ENCODE data around the gene DNAJB4.
"Not testable (repeated sequence)": the region's sequence is repeated elsewhere in the genome, so short reads cannot be mapped to it uniquely, and the experiment has no call there.

Gene DNAJB4

GRCh38 chr1:78040484-78041089 lies 35.8 kb downstream of the DNAJB4 start:
- DNase-seq, result no peak

- no peak for DNase-seq
Measured at GRCh38 chr1:78043436-78043835, 38.7 kb downstream of the DNAJB4 start.

- DNase-seq, result no peak
Measured at GRCh38 chr1:78044796-78045562, 40.2 kb downstream of the DNAJB4 start.

DNA sequence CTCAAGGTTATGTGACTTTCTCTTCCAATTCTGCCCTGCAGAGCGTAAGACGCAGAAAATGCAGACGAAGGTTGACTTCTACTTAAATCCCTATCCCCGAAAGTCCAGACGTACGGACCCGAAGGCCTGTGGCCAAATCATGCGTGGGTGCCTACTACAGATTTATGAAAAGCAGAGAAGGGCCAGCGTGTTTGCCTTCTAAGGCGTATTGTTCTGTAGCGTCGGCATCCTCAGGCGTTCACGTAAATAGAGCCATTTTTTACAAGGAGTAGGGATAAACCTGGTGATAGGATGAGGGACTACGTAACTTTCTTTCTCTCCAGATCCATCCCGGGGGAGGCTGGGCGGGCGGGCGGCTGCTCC lies 40.8 kb downstream of the DNAJB4 start:
- no peak for DNase-seq

DNA sequence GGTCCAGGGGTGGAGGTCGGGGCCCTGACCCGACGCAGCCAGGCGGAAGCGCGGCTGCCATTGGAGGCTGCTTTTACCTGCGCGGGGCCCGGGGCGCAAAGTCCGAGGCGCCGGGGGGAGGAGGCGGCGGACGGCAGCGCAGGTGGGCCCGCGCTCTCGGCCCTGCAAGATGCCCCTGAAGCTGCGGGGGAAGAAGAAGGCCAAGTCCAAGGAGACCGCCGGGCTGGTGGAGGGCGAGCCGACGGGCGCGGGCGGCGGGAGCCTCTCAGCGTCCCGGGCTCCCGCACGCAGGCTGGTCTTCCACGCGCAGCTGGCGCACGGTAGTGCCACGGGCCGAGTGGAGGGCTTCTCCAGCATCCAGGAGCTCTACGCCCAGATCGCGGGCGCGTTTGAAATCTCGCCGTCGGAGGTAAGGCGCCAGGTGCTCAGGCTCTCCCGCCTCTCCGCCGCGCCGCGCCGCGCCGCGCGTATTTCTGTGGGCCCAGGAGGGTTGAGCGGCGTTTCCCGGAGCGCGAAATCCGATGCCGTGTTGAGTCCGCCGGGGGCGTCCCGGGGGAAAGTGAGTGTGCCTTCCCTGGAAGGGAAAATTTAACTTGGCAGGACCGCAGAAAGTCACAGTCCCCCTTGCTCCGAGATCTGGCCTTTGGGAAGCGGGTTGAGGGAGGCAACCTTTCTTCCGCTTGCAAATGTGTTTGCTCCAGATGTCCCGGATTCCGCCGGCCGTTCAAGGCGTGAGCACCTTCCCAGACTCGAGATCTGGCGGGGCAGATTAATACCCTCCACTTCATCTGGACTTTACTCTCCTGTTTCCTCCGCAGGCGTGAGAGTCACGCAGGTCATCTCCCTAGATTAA lies 41.4 kb downstream of the DNAJB4 start, which contains the start of gene GIPC2:
GIPC2 (plus strand) TSS at position 41 of the 853 bp plus-strand sequence; CDS start at position 170, 129 bp downstream.
- DNase-seq, result no peak

GRCh38 chr1:78047106-78047505 lies 42.4 kb downstream of the DNAJB4 start:
- peak; percentile 35 for DNase-seq

DNA sequence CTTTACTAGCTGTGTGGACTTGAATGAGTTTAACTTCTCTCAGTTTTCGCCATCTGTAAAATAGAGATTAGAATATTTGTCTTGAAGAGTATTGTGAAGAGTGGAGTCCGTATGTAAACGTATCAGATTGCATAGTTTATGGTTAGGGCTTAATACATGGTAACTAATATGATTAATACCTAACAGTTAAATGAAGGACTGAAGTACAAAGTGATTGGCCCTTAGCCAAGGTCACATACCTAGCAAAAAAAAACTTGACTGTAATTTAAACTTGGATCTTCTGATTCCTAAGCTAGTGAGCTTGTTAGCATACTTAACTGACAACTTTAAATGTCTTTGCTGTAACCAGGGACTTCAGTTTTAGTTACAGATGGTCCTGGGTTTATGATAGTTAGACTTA lies 42.9 kb downstream of the DNAJB4 start:
- peak; percentile 35 for DNase-seq

DNA sequence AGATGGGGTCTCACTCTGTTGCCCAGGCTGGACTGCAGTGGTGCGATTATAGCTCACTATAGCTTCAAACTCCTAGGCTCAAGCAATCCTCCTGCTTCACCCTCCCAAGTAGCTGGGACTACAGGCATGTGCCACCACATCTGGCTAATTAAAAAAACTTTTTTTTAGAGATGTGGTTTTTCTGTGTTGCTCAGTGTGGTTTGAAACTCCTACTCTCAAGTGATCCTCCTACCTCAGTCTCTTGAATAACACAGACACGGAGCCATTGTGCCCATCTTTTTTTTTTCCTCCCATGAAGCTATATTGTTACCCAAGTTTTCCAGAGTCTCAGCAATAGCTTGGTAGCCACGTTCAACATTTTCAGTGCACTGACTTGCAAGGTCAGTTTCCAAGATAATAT lies 43.7 kb downstream of the DNAJB4 start:
- no peak for DNase-seq

DNA sequence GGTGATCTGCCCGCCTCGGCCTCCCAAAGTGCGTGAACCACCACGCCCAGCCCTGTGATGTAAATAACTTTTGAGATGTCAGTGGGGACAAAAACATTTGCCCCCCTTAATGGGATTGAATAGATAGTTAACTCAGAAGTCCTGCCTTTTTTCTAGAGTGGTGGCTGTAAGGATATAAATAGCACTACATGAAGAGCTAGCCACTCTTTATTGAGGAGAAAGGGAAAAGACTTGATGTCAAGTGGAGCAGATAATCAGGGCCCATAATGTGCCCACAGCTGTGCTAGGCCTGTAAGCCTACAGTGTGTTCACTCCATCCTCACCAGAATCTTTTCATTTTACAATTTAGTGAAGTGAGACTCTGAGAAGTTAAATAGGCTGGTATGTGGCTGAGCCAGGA lies 44.7 kb downstream of the DNAJB4 start:
- DNase-seq, result no peak

- no peak for DNase-seq
Measured at GRCh38 chr1:78051005-78051404, 46.3 kb downstream of the DNAJB4 start.

DNA sequence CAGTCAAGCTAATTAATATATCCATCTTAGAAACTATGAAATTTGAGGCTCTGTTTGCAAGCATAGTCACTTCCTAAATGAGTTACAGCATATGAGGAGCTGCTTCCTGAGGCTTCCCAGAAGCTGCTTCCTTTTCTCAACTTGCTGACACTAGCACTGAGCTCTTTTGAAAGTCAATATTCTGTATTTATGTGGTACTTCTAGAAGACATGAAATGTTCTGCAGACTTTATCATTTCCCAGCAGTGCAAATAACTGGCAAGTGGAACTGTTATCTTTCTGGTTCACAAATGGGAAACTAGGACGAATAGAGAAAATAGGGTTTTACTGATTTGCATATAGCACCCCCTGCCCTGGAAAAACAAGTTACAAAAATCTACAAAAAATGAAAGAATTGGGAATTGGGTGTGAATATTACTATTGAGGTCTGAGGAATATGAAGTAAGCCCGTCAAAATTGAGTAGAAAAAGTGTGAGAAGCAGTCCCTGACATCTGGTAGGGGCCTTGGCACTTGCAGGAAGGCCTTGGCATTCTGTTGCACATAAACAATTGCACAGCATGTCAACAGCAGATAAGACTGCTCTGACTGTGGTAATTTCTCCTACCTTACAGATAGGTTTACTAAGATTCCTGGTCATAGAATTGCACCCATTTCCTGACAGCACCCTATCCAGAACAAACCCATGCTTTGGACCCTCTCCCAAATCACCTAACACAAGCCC lies 48.1 kb downstream of the DNAJB4 start:
- no peak for DNase-seq

- no peak for DNase-seq
Measured at GRCh38 chr1:78053498-78053897, 48.8 kb downstream of the DNAJB4 start.

DNA sequence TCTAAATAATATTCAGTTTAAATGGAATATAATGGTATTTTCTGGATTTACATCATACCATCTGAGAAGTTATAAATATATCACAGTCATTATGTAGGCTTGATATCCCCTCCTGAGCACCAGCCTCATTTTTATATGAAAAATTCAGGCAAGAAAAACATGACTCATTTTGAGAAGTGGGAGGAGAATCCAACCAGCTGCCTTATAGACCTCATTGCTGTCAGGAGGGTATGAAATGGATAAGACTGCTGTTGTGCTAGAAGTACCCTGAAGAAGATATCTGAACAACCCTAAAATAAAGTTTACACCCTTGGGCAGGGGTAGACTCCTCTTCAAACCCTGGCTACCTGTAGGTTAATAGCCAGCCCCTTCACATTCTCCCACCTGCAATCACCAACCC lies 49.8 kb downstream of the DNAJB4 start:
- DNase-seq, result no peak

GRCh38 chr1:78054972-78055371 lies 50.2 kb downstream of the DNAJB4 start:
- DNase-seq, result no peak

DNA sequence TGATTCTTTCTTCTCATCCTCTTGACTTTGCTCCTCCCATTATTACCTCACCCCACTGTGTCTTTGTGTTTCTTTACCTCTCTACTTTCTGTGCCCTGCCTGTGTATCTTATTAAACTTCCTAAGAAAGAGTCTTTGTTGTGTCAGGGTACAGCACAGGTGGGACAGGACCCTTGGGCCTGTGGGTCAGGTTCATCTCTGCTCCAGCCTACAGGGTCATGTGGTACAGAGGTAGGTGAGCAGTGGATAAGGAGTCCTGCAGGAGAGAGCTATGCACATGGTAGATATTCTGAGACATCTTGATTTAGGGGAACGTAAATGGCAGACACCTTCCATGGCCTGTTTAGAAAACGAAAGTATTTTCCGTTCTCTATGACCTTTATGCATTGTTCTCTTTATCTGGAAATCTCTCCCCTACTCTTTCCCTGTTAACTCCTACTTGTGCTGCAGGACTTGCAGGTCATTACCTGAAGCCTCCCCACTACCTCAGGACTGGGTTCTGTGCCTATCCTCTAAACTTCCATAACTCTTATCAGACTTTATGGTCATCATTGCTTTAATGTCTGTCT lies 50.9 kb downstream of the DNAJB4 start:
- no peak for DNase-seq

DNA sequence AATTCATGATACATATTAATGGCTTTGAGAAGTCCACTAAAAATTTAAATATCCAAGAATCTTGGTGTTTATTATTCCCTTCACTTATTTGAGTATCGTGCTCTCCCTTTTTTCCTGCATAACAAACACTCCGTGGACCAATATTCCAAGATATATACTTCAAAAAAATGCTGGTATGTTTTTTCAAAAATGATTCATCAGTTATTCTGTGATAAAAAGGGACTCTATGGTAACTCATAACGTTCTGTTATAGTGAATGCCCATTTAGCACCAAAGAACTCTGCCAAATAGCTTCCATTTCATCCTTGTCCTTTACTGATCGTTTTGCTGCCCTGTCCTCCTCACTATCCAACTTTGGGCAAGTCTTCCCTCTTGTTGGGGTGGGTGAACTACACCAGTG lies 53.9 kb downstream of the DNAJB4 start:
- DNase-seq, result no peak

DNA sequence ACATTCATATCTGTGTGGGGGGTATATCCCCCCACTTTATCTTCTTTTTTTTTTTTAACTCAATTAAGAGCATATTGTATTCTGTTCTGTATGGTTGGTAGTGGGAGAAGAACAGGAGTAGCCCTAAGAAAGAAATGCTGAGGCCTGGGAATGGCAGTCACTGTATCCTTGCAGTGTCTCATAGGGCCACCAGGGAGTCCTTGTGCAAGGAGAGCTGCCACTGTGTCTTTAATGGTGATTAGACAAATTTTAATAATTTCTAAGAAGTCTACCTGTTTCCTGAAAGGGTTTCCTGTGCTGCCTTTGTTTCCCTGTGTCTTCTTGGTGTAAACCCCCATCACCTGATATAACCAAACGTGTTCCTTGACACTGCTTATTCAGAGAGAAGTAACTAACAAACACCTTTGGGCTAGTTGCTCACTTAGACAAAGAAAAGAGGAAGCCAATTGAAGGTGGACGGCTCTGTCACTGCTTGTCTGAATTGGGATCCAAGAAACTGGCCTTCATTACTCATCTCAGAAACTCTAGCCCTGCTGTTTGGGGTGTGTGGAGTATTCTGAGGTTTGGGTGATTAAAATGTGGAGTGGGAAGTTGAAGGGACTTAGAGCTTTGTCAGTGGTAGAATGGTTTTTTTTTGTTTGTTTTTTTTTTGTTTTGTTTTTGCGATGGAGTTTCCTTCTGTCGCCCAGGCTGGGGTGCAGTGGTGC lies 56.3 kb downstream of the DNAJB4 start:
- no peak for DNase-seq

GRCh38 chr1:78061825-78062523 lies 57.2 kb downstream of the DNAJB4 start:
- DNase-seq, result no peak

GRCh38 chr1:78064886-78065285 lies 60.1 kb downstream of the DNAJB4 start:
- not testable (repeated sequence) for DNase-seq

Data from NCI-H2171 treated with DMSO at 0.1 percent for 48 hours (cell line).